Measurements from ENCODE around the gene CCDC150. TPM values are rescaled to one million over a fixed set of nuclear protein-coding genes. Genes with fewer than 3 reads are reported as not detected.
"Not testable (repeated sequence)": the region's sequence is repeated elsewhere in the genome, so short reads cannot be mapped to it uniquely, and the experiment has no call there.

The CCDC150 gene
- total and polyA plus RNA-seq, 10 donors, result 0.54 to 6.8 (median 1.8) TPM

- 96 to 98% (median 97%) methylated on average over 3 of the region's 3 CpGs for WGBS, 5 donors
- Histone ChIP-seq H3K36me3 (no peaks in the 10 kb centered on the region), H3K4me3 (no peak overlapping the region), H3K9me3 (no peaks in the 10 kb centered on the region), H3K4me1 (no peaks in the 10 kb centered on the region), H3K27me3 (replicated peaks in 1 of 7) (no peaks in the 10 kb centered on the region), H3K27ac (no peak overlapping the region)
- no peak for DNase-seq
- intact Hi-C loops (cut with DNase I; ENCODE audit: low total_unique reads), result no loop called here
- no peak for TF ChIP-seq CTCF (IDR thresholded peaks at IDR 0.05 in 8 of 11, conservative IDR thresholded peaks at IDR 0.05 in 3 of 11)
- no peak for TF ChIP-seq POLR2A (IDR thresholded peaks at IDR 0.05)
- no peak for TF ChIP-seq POLR2AphosphoS5 (IDR thresholded peaks at IDR 0.05)
Measured at GRCh38 chr2:196675963-196676362, 36.4 kb downstream of the CCDC150 start.

DNA sequence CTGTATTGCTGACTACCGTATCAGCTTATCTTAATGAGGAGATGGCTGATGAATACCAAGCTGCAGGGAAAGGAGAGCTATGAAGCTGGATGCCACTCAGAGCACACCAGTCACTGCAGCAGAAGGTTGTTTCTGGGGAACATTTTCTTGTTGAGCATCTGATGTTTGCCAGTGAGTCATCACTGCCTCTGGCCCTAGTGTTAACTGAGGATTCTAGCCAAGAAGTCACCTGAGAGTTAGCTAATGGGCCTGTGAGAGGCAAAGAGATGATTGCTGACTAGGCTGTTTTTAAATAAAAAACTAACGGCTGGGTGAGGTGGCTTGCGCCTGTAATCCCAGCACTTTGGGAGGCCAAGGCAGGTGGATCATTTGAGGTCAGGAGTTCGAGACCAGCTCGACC, 37.9 kb downstream of the CCDC150 start:
- WGBS, 5 donors, result 92 to 98% (median 96%) methylated on average over 5 of the region's 5 CpGs
- Histone ChIP-seq H3K9me3 (no peaks in the 10 kb centered on the region), H3K27me3 (replicated peaks in 1 of 7) (no peaks in the 10 kb centered on the region), H3K27ac (no peak overlapping the region), H3K4me3 (no peak overlapping the region), H3K4me1 (no peaks in the 10 kb centered on the region), H3K36me3 (no peaks in the 10 kb centered on the region)
- DNase-seq, result no peak
- TF ChIP-seq POLR2AphosphoS5 (IDR thresholded peaks at IDR 0.05), result no peak
- no peak for TF ChIP-seq CTCF (IDR thresholded peaks at IDR 0.05 in 8 of 11, conservative IDR thresholded peaks at IDR 0.05 in 3 of 11)
- TF ChIP-seq POLR2A (IDR thresholded peaks at IDR 0.05), result no peak
- intact Hi-C loops (cut with DNase I; ENCODE audit: low total_unique reads), result no loop called here

DNA sequence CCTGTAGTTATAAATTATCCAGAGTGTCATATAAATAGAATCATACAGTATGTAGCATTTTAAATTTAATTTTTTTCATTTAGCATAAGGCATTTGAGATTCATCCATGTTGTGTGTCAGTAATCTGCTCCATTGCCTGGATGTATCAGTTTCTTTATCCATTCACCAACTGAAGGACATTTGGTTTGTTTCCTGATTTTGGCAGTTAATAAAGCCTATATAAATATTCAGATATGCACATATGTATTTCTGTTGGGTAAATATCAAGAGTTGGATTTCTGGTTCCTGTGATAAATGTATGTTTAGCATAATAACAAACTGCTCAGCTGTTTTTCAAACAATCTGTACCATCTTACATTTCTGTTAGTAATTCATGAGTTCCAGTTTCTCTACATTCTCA, 39.9 kb downstream of the CCDC150 start:
- H3K4me1 ChIP-seq, result no peaks in the 10 kb centered on the region

GRCh38 chr2:196681510-196681909, 42.0 kb downstream of the CCDC150 start:
- intact Hi-C loops (cut with DNase I; ENCODE audit: low total_unique reads), result no loop called here
- no peaks in the 10 kb centered on the region for H3K27me3 ChIP-seq (replicated peaks in 1 of 7)
- WGBS, 5 donors, result 90 to 97% (median 96%) methylated on average over 2 of the region's 2 CpGs
- DNase-seq, result no peak
- H3K9me3 ChIP-seq, result peaks cover 0 to 33% (median 24%) of the 10 kb centered on the region in 8 donors
- TF ChIP-seq POLR2AphosphoS5 (IDR thresholded peaks at IDR 0.05) (no peak), POLR2A (IDR thresholded peaks at IDR 0.05) (no peak)
- no peaks in the 10 kb centered on the region for H3K4me1 ChIP-seq
- H3K27ac ChIP-seq, result no peak overlapping the region
- H3K36me3 ChIP-seq, result no peaks in the 10 kb centered on the region
- no peak overlapping the region for H3K4me3 ChIP-seq

More for the DNA sequence above, 39.9 kb downstream of the CCDC150 start:
- Histone ChIP-seq H3K36me3 (no peaks in the 10 kb centered on the region), H3K27me3 (replicated peaks in 1 of 7) (no peaks in the 10 kb centered on the region), H3K4me3 (no peak overlapping the region), H3K27ac (no peak overlapping the region), H3K9me3 (peaks cover 0 to 11% (median 5%) of the 10 kb centered on the region in 8 donors)
- no peak for DNase-seq
- intact Hi-C loops (cut with DNase I; ENCODE audit: low total_unique reads), result no loop called here
- TF ChIP-seq POLR2A (IDR thresholded peaks at IDR 0.05) (no peak), POLR2AphosphoS5 (IDR thresholded peaks at IDR 0.05) (no peak), CTCF (IDR thresholded peaks at IDR 0.05 in 8 of 11, conservative IDR thresholded peaks at IDR 0.05 in 3 of 11) (no peak)

DNA sequence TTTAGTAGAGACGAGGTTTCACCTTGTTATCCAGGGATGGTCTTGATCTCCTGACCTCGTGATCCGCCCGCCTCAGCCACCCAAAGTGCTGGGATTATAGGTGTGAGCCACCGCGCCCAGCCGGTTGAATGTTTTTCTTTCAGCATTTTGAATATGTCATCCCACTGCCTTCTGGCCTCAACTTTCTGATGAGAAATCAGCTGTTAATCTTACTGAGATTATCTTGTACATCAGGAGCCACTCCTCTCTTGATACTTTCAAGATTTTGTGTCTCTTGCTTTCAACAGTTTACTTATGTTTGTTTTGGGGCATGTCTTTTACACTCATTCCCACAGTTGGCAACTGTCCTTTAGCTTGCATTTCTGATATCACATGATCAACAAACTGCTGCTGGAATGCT, 46.3 kb downstream of the CCDC150 start:
- intact Hi-C loops (cut with DNase I; ENCODE audit: low total_unique reads), result no loop called here
- H3K4me3 ChIP-seq, result no peak overlapping the region
- H3K36me3 ChIP-seq, result no peaks in the 10 kb centered on the region
- no peaks in the 10 kb centered on the region for H3K27me3 ChIP-seq (replicated peaks in 1 of 7)
- TF ChIP-seq POLR2AphosphoS5 (IDR thresholded peaks at IDR 0.05), result no peak
- DNase-seq, result no peak
- H3K4me1 ChIP-seq, result no peaks in the 10 kb centered on the region
- peaks cover 0 to 50% (median 38%) of the 10 kb centered on the region in 8 donors for H3K9me3 ChIP-seq
- H3K27ac ChIP-seq, result no peak overlapping the region
- 95 to 97% (median 97%) methylated on average over 7 of the region's 7 CpGs for WGBS, 5 donors

- intact Hi-C loops (cut with DNase I; ENCODE audit: low total_unique reads); H3K4me1 ChIP-seq: not testable (repeated sequence)
- 90 to 98% (median 97%) methylated on average over 2 of the region's 2 CpGs for WGBS, 5 donors
Measured at GRCh38 chr2:196686737-196687136, 47.2 kb downstream of the CCDC150 start.

More at GRCh38 chr2:196686737-196687136, 47.2 kb downstream of the CCDC150 start:
- not testable (repeated sequence) for H3K27me3 ChIP-seq (replicated peaks in 1 of 7); DNase-seq; H3K27ac ChIP-seq; H3K4me3 ChIP-seq; H3K36me3 ChIP-seq
- peaks cover 0 to 50% (median 38%) of the 10 kb centered on the region in 8 donors for H3K9me3 ChIP-seq
